ENCODE data around the gene CCDC88A.
"Not testable (repeated sequence)": the region's sequence is repeated elsewhere in the genome, so short reads cannot be mapped to it uniquely, and the experiment has no call there.

CCDC88A gene, protein sequence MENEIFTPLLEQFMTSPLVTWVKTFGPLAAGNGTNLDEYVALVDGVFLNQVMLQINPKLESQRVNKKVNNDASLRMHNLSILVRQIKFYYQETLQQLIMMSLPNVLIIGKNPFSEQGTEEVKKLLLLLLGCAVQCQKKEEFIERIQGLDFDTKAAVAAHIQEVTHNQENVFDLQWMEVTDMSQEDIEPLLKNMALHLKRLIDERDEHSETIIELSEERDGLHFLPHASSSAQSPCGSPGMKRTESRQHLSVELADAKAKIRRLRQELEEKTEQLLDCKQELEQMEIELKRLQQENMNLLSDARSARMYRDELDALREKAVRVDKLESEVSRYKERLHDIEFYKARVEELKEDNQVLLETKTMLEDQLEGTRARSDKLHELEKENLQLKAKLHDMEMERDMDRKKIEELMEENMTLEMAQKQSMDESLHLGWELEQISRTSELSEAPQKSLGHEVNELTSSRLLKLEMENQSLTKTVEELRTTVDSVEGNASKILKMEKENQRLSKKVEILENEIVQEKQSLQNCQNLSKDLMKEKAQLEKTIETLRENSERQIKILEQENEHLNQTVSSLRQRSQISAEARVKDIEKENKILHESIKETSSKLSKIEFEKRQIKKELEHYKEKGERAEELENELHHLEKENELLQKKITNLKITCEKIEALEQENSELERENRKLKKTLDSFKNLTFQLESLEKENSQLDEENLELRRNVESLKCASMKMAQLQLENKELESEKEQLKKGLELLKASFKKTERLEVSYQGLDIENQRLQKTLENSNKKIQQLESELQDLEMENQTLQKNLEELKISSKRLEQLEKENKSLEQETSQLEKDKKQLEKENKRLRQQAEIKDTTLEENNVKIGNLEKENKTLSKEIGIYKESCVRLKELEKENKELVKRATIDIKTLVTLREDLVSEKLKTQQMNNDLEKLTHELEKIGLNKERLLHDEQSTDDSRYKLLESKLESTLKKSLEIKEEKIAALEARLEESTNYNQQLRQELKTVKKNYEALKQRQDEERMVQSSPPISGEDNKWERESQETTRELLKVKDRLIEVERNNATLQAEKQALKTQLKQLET (N-terminal part only)

DNA sequence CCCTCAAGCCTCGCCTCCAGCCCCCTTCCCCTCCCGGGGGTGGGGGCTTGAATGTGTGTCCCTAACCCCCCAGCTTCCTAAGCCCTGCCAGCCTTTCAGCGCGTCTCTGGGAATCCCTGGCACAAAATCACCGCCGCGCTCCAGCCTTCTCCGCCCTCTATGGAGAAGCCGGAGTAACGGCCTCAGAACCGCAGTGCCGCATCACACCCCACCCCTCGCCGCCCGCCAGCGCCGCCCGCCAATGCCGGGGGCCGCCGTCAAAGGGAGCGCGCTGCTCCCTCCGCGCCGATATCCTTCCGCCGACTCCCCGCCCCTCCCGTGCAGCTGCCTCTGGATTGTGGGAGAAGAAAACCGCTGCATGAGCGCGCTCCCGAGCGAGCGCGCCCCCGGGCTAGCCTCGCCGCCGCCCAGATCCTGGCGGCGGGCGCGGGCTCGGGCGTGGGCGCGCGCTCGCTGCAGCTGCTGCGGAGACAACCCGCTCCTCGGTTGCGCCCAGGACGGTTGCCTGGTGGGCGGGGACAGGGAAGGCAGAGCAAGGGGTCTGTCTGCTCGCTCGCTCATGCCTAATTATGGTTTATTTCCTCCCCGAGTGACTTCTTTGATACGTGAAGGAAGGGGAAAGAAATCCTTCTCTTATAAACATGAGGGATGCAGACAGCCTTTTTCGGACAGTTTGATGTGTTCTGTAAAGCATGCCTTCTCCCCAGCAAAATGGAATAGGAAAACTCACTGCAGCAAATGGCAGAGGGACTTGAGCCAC lies at the start of gene CCDC88A:
TSS of gene CCDC88A (minus strand) at position 178 of the 760 bp plus-strand sequence. CDS start 777 bp downstream, outside the sequence.
- peak; percentile 83 to 85 for DNase-seq

DNA sequence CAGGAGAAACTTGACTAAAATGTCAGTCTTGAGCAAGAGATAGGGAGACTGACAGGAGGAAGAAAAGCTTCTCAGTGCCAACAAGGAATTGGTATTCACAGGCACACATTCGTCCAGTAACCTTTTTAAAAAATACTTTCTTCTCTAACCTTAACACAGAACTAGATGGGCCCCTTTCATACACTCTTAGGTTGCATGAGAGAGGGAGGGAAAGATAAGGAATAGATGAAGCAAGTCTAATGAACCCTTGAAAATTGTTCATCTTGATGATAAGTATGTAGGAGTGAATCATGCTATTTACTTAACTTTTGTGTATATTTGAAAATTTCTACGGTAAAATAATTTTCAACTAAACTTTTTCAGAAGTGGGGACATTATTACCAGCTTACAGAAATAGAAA lies 42.0 kb upstream of the CCDC88A start:
- DNase-seq = no peak

DNA sequence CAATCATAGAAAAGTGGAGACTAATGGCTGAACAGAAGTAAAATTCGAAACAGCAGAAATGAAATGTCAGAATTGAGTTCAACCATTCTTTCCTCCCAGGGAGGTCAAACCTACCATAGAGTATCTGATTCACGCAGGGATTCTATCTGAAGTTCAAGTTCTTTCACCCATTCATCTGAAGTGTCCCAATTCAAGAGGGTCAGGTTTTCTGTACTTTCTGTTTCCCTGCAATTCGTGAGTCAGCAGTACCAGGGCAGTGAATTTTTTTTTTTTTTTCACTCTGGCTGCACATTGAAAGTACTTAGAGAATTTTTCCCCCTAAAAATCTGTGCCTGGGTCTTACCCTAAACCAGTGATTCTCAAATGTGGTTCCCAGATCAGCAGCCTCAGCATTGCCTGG lies 40.9 kb upstream of the CCDC88A start:
- DNase-seq = no peak

DNA sequence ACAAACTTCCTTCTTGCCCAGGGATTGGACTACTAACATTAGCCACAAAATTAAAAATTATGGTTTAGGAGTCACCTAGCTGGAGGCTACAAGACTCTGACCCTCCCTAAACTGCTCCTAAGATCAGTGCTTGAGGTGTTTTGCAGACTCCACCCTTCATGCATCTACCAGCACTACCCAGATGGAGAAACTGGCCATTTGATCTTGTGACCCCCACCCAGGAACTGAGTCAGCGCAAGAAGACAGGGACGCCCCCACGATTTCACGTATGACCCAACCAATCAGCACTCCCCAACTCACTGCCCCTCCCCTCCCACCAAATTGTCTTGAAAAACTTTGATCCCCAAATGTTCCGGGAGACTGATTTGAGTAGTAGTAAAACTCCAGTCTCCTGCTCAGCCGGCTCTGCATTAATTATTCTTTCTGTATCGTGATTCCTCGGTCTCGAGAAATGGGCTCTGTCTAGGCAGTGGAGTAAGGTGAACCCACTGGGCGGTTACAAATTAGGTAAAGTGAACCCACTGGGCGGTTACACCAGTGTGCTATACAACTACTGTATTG lies 40.1 kb upstream of the CCDC88A start:
- no peak for DNase-seq

DNA sequence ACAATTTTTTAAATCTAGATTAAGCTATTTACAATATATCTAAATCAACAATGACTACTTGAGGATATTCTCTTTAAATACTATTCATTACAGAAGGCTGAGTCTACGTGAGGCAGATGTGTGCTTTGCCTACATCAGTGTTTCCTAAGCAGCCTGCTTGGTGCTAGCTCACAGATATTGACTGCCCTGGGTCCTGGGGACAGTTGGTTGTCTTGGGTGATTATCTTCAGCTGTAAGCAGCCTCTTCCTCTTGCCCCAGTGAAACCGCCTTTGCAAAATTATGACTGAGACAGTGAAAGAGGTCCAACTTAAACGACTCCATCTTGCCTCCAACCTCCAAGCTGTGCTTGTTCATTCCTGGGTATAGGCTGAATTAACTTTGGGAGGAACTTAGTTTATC lies 39.6 kb upstream of the CCDC88A start:
- no peak for DNase-seq

DNA sequence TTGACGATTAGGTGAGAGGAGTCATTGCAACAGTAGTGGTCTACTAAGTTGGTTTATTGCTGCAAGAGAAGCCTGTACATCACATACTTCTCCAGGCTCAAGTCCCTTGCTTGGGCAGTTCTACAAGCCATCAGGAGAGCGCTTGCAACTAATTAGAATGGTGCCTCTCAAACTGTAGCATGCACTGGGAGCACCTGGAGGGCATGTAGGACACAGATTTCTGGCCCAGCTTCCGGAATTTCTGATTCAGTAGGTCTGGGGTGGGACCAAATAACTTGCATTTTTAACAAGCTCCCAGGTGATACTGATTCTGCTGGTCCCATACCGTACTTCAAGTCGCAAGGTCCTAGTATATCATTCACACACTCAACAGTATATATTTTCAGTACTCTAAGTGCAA lies 34.5 kb upstream of the CCDC88A start:
- no peak for DNase-seq

DNA sequence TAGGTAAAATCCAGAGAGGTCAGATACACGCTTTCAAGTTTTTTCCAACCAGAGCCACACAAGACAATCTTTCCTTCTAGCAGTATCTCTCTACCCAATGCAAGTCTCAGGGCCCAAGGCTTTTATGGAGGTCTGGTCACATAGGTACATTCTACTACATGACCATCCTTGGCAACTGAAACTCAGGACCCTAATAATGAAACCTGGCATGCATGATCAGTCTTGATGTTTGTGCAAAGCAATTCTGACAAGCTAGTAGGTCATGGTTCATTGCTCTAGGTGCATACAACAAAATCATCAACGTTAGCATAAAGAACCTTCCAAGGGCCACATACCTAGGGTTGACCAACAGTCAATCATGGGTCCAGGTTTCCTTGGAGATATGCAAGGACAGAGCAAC lies 33.2 kb upstream of the CCDC88A start:
- no peak for DNase-seq

DNA sequence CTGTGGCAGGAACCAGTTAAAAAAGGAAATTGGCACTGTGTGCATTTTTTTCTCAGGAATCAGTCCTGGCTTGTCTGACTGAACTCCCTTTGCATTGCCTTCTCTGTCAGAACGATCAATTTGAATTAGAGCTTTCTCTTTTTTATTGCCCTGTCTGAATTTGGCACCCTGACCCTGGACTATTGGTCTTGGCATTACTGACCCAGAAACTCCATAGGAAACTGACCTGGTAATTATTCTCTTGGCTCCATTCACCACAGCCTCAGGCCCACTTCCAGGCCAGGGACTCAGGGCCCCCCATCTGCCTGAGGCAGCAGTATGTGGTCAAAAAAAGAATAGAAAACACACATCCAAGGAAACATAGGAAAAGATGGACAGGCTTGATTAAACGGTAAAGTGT lies 32.0 kb upstream of the CCDC88A start:
- no peak for DNase-seq

DNA sequence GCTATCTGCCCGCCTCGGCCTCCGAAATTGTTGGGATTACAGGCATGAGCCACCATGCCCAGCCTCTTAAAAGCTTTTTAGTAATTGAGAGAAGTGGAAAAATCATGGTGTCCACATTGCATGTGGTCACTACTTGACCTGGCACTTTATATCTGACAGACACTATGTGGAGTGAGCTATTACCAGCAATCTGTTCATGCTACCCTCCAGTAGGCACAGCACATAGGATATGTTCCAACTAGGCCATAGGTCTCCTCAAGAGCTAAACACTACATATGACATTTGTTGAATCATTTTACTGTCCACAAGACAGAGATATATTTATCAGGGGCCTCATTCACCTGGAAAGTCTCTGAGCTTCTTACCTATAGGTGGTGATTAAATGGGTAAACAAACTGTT lies 30.4 kb upstream of the CCDC88A start:
- not testable (repeated sequence) for DNase-seq

DNA sequence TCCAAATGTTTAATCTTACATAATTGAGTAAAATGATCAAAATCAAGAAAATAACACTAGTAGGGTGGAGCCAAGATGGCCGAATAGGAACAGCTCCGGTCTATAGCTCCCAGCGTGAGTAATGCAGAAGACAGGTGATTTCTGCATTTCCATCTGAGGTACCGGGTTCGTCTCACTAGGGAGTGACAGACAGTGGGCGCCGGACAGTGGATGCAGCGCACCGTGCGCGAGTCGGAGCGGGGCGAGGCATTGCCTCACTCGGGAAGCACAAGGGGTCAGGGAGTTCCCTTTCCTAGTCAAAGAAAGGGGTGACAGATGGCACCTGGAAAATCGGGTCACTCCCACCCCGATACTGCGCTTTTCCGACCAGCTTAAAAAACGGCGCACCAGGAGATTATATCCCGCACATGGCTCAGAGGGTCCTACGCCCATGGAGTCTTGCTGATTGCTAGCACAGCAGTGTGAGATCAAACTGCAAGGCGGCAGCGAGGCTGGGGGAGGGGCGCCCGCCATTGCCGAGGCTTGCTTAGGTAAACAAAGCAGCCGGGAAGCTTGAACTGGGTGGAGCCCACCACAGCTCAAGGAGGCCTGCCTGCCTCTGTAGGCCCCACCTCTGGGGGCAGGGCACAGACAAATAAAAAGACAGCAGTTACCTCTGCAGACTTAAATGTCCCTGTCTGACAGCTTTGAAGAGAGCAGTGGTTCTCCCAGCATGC lies 22.5 kb upstream of the CCDC88A start:
- not testable (repeated sequence) for DNase-seq

DNA sequence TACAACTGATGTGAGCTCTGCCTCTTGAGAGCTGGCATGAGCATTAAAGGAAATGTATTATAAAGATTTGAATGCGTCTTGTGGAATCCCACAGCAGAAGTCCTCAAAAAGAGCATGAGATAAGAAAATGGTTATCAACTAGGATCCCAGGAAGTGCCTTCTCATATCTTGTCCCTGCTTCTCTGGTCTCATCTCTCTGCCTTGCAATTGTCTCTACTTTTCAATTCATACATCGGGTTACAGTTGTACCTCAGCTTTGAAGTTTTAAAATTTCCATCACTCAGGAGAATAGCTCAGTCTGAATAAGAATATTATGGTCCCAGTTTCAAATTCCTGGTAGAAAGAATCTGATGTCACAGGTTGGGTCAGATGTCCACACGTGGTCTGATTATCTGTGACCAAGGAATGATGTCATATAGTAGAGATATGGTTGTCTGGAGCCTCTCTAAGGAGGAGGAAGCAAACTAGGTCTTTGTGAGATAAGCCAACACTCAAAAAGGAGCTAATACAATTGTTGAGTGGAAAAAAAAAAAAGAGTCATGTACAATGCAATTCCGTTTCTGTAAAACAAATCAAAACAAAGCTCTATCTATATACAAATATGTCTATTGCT lies 21.7 kb upstream of the CCDC88A start:
- no peak for DNase-seq

DNA sequence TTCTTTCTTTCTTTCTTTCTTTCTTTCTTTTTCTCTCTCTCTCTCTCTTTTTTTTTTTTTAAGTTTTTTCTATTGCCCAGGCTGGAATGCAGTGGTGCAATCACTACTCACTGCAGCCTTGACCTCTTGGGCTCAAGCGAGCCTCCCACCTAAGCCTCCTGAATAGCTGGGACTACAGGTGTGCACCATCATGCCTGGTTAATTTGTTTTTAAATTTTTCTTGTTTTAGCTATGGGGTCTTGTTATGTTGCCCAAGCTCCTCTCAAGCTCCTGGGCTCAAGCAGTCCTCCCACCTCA lies 19.4 kb upstream of the CCDC88A start:
- no peak for DNase-seq

DNA sequence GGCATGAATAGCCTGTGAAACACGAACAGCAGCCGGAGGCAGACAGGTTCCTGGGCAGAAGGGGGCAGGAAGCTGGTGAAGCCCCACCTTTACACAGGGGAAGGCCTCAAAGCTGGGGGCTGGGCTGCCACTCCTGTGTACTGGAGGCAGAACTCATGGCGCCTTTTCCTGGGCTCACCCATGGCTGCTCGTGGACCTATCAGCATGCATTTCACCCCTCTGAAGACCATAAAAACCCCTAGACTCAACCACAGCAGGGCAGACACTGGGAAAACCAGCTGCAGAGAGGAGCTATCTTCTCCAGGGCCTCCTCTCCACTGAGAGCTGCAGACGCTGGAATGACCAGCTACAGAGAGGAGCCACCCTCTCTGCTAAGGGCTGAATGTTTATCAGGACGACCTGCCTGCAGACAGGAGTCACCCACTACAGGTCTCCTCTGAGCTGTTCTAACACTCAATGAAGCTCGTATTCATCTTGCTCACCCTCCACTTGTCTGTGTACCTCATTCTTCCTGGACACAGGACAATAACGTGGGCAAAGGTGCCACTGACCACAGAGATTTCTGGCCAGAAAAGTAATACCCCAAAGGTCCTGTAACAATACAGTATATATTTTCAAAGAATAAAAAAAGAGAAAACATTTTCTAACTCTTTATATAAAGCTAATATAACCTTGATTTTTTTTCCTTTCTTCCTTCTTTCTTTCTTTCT lies 18.9 kb upstream of the CCDC88A start:
- DNase-seq = no peak

DNA sequence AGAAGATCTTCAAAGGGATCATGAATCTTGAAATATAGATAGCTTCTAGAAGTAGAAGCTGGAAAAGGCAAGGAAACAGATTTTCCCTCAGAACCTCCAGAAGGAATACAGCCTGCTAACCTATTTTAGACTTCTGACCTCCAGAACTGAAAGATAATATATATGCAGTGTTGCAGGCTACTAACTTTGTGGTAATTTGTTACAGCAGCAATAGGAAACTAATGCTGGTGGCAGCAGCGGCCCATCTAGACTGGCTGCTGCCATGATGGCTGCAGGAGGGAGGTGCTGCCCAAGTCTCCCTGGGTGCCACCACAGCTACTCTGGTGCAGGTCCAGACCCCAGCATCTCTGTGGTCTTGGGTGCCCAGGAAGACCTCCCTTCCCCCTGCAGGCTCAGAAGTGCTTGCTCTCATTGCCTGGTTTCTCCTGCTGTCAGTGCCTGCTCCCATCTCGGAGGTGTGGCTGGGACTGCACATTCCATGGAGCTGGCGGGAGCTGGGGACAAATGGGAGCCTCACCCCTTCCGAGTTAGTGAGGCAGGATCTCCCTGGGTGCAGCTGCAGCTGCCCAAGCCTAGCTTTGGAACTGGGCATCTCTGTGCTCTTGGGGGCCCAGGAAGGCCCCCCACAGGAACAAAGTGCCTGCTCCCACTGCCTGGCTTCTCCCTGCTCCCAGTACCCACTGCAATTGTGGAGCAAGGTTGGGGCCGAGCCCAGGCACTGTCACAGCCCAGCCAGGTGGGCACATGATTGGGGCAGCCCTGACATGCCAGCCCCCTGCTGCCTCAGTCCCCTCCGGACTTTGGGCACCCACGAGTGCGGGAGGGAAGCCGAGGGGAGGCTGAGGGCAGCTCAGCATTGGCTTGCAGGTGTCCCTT lies 18.1 kb upstream of the CCDC88A start:
- no peak for DNase-seq

DNA sequence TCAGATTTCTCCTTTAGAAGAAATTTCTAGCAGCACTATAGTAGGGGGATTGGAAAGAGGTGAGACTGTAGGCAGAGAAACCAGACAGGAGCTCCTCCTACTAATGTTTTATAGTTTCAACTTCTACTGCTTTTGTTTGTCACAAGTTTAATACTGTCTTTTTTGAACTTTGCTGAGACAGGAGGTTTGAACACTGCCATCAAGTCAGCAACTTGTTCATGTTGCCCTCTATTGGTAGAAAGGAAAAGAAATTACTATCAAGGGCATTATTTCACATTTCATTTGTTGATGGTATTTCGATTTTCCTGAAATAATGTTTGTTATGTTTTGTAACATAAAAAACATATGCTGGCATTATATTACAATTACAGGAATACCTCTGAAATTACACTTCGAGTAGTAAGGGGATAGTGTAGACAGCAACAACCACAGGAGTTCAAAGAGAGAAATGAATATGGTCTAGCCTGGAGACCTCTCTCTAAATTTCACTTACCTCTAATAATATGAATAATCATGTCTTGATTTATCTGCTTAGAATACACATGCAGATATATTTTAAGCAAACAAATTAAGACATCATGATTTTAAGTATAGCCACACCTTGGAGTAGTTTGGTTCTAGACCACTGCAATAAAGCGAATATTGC lies 12.4 kb upstream of the CCDC88A start:
- DNase-seq = no peak

DNA sequence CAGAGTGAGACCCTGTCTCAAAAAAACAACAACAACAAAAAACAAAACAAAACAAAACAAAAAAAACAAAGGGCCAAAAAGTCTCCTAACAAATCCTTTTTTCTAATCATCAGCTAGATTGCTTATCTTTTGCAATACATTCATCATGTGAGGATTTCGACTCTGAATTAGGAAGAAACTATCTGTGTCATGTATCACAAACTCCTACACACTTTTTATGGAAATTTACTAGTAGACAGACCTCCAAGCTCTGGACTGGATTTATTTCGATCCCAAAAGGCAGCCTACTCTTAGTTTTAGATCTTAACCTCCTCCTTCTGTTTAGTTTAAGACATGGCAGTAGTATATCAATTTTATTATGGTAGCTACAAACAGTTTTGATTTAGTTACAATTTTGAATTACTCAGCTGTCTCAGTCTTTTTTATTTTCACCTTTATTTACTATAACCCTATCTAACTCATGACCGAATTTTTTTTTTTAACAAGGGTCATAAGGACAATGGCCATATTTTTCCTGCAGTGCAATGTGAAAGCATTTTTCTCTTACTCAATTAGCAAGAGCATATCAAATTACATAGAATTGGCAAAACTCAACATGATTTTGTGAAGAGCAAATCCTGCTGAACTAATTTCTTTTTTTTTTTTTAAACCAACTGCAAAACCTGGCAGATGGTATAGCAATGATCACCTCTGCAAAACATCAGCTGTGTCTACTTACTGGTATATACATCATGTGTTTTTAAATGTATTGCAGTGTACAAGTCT lies 10.7 kb upstream of the CCDC88A start:
- no peak for DNase-seq

DNA sequence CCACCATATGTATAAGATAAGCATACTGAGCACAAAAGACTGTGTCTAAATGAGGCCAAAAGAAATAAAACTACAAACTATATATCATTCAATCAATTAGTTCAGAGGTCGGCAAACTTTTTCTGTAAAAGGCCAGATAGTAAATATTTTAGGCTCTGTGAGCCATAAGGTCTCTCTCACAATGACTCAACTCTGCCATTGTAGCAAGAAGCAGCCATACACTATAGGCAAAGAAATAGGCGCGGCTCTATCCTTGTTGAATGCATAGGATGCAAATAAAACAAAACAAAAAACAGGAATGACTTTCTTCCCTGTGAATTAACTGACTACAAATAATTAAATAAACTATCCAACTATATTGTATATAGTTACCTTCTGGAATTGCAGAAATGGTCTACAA lies 8.6 kb upstream of the CCDC88A start:
- DNase-seq = no peak

DNA sequence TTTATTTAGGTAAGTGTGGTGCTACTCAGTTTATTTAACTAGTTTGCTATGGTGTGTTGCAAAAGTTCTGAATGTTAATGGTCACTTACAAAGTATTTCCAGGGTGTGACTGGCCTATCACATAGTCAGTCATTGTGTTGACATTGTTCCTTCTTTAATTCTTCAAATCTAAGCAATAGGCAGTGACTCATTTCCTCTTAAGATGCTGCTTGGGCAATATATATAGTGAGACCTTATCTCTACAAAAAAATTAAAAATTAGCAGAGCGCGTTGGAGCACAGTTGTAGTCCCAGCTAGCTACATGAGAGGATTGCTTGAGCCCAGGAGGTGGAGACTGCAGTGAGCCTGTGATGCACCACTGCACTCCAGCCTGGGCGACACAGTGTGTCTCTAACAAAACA lies 5.8 kb upstream of the CCDC88A start:
- no peak for DNase-seq
